GM19438 (cell line): ENCODE data around the gene UTF1.

Experiments used
- ATAC-seq: cut with Tn5 transposase; IDR thresholded peaks from one replicate; pipeline ENCODE4 v1.9.1; 2021; ENCODE audit warnings: low read depth; ENCODE audit not compliant: unreplicated experiment

UTF1 gene

DNA sequence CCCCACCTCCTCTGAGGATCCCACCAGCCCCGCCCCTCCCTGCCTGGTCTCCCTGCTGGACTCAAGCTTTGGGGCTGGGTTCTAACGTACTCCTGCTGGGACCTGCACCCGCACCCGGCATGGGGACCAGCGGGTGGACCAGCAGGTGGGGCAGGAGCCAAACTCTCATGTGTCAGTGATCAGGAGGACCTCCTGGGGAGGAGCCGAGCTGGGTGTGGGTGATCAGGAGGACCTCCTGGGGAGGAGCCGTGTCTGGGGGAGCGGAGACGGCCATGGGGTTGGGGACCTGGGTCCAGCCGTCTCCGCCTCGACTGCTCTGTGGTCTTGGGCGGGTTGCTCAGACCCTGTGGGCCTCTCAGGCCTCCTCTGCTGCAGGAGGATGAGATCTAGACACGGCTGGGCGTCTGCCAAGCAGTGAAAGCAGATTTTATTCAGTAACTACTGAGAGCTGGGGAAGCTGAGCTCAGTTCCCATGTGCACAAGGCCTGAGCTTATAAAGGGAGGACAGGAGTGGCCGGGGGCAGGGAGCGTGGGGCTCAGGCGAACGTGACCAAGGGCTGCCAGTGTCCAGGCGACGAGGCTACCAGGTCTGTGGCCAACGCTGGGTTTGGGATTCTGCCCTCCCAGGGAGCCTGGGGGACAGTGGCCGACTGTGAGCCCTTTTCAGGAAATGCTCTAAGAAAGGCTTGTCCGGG, 33.6 kb upstream of the UTF1 start:
- no peak for ATAC-seq

DNA sequence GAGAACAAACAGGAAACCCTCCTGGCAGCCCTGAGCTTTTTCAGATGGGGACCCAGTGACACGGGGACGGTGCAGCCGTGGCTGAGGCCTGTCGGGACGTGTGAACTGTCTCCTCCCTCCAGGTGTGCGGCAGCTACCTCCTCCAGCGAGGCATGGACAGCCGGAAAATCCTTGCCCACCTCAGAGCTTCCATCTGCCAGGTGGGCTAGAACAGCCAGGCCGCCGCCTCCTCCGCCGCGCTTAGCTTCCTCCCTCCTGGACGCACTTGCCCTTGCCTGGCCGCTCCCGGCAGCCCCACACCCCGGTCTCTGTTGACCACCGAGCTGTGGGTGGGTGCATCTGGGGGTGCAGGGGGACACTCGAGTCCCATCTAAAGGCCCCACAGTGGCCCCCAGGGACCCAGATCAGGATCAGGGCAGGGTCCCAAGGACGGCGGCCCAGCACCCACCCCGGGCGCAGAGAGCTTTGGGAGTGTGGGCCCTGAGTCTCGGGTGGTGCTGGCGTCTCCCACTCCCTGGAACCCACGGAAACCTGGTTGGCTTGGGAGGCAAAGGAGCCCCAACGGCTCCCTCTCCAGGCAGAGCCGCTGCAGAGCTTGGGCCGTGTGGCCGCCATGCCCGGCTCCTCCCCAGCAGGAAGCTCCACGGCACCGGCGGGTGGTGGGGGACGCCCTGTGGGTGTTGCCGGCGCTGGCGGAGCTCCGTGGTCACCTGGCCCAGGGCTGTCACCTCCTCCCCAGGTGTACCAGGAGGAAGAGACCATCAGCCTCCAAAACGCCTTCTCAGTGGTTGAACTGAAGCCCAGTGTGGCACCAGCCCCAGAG, 32.9 kb upstream of the UTF1 start:
- no peak for ATAC-seq

DNA sequence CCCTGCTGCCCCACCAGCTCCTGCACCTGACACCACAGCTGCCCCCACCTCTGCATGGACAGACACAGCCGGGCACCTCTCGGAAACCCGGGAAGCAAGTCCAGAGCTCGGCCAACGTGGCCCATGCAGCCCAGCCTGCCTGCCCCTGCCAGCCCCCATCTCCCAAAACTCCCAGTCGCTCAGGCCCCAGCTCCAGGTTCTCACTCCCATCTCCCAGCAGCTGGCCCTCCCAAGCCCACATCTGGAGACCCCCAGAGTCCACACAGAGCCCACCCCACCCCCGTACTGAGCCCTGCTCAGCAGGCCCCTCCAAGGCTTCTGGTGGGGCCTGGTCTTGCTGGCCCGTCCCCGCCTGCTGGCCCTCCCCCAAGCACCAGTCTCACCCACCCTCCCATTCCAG, 32.2 kb upstream of the UTF1 start:
- no peak for ATAC-seq

DNA sequence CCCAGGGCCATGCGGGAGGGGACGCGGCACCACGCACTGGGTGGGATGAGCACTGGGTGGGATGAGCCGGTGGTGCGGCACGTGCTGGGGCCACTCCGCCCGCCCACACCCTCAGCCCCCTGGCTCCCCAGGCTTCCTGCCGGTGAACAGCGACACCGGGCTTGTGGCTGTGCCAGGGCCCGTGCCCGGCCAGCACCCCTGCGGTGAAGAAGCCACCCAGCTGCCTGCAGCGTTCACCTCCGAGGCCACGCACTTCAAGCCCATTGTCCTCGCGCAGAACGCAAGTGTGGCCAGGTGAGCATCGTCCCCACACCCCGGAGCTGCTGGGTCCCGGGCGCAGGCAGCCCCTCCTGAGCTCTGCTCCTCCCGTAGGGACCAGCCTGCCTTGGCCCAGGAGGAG, 31.8 kb upstream of the UTF1 start:
- ATAC-seq = no peak

DNA sequence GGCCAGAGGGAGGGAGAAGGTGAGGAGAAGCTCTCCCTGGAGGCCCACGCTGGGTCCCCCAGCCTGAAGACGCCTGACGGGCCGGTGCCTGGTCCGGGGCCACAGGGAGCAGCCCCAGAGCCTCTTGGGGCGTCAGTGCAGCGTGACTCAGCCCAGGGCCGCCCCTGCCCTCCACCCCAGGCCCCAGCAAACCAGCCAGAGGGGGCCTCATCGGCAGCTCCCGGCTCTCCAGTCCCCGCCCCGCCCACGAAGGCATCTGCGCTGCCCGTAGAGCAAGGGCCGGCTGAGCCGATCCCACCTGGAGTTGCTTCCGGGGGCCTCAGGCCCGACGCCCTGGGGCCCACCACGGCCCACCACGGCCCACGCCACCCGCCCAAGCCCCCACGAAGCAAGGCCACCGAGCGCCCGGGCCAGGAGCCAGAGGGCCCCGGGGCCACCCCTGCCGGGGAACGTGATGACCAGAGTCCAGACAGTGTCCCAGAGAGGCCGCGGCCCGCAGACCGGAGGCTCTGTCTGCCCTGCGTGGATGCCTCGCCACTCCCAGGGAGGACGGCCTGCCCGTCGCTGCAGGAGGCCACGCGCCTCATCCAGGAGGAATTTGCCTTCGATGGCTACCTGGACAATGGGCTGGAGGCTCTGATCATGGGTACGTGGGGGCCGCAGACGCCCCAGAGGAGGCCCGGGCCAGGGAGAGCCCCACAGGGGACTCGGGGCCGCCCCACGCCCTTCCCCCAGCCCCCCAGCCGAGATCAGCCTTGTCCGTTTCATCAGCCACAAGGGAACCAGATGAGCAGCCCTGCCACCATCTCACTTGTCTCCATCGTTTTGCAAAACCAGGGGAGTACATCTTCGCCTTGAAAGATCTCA, 31.2 kb upstream of the UTF1 start:
- no peak for ATAC-seq

DNA sequence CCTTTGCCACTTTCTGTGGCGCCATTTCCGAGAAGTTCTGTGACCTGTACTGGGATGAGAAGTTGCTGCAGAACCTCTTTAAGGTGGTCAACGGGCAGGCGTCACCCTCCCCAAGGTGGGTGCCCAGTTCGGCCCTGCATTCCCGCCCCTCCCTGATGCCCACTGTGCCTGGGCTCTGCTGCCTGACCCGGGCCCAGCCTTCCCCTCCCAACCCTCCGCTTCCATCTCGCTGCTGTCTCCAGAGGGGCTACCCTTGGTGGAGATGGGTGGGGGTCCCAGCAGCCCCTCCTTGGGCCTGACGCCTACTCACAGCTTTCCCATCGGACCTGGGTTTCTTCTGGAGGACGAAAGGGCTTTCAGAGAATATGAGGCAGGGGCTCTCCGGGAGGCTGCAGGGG, 30.5 kb upstream of the UTF1 start:
- no peak for ATAC-seq

DNA sequence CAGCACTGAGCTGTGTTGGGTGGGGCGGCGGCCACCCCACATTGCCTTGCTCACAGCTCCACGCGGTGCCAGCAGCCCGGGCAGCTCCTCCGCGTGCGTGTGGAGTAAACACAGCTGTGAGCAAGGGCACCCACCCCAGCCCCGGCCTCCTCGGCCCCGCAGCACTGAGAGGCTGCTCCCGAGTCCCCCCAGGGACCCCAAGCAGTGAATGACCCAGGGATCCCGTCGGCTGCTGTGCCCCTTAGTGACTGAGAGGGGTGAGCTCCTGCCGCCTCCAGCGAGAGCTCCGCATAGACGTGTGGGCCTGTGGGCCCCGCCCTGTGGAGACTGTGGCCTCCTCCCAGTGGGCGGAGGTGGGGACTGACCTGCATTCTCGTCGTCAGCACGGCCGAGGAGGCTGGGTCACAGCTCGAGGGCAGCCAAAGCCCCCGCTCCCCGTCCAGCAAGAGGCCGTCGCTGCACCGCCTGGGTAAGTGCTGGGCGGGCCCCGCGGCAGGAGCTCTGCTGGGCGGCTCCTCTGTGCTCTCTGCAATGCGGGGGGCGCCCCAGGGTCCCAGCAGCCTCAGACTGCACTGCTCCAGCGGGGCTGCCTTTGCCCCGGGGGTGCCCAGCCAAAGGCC, 29.9 kb upstream of the UTF1 start:
- ATAC-seq = no peak

DNA sequence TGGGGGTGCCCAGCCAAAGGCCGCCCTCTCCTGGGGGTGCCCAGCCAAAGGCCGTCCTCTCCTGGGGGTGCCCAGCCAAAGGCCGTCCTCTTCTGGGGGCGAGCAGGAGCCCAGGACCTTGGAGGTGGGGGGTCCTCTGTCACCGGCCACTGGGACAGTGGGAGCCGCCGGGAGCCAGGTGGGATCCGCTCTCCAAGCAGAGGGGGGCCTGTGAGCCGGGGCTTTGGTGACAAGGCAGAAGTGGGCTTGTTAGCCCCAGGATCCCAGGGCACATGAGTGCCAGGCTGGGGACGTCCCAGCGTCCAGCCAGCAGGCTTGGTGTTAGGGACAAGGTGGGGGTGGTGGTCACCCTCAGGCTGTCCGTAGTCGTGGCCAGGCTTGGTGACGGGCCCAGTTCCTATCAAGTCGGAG, 29.4 kb upstream of the UTF1 start:
- no peak for ATAC-seq

DNA sequence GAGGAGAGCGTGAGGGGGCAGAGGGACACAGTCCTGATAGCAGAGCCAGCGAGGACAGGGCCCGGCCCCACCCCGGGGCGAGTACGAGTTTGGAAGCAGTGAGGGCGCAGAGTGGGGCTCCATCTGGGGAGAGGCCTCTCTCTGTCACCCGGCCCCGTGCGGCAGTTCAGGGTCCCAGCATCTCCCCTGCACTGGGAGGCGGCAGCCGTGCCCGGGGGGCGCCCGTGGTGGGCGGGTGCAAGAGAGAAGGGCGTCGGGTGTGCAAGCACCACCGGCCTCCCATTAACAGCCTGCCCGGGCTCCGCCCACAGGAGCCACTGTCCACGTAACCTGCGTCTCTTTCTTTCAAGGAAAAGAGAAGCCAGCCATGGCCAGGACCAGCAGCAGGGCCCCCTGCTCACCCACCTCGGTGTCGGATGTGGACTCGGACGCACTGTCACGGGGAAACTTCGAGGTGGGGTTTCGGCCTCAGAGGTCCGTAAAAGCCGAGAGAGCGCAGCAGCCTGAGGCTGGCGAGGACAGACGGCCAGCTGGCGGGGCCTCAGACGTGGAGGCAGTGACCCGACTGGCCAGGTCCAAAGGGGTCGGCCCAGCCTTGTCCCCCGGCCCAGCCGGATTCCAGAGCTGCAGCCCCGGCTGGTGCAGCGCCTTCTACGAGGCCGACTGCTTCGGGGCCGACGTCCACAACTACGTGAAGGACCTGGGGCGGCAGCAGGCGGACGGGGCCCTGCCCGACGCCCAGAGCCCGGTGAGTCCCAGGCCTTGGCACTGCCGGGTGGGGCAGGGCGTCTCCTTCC, 28.7 kb upstream of the UTF1 start:
- ATAC-seq = no peak

DNA sequence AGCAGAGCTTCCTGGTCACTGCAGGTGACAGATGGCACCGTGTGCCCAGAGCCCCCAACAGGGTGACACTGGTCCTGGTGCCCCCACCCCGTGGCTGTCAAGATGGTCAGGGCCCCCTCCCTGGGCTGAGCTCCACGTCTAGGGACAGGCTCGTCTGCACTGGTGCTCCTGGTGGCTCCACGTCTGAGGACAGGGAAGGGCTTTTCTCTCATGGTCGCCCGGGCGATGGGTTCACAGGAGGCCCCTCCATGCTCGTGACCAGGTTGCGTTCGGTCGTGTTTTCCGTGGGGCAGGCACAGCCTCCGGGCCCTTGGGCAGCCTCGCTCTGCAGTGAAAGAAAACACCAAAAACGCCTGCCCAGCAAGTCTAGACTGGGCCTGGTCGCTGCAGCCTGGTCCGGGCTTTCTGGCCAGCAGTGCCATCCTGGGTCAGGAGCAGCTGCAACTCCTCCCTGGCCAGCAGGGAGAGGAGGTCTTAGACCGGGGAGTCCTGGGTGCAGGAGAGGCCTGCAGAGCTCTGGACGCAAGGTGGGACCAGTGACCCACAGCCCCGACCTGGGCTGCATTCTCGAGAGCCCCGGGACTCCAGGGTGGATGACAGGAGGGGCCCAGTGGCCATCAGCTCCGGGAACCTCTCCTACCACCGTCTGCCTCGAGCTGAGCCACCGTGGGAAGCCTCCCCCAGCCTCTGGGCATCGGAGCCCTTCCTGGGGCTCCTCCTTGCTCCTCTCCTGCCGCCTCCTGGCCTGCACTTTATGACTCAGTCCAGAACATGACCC, 27.9 kb upstream of the UTF1 start:
- no peak for ATAC-seq

DNA sequence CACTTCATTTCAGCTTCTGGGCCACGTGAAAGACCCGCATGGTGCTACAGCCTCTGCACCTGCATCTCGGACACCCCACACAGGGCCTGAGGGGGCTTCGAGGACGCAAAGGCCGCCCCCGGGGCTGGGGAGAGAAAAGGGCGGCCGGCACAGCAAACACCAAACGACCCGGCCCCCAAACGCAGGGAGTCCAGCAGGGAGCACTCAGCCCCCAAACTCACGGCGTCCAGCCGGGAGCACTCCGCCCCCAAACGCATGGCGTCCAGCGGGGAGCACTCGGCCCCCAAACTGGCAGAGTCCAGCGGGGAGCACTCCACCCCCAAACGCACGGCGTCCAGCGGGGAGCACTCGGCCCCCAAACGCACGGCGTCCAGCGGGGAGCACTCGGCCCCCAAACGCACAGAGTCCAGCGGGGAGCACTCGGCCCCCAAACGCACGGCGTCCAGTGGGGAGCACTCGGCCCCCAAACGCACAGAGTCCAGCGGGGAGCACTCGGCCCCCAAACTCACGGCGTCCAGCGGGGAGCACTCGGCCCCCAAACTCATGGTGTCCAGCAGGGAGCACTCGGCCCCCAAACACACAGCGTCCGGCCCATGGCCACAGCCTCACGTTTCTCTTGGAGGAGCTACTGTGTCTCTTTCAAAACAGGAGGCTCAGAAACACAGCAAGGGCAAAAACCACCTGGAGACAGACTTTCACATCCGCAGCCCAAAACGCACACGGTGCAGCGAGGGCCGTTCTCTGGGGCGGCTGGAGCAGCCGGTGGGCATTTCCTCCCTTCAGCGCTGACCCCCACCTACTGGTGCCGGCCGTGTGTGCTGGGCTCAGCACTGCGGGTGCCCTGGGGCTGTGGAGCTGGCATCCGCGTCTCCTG, 27.0 kb upstream of the UTF1 start:
- no peak for ATAC-seq

DNA sequence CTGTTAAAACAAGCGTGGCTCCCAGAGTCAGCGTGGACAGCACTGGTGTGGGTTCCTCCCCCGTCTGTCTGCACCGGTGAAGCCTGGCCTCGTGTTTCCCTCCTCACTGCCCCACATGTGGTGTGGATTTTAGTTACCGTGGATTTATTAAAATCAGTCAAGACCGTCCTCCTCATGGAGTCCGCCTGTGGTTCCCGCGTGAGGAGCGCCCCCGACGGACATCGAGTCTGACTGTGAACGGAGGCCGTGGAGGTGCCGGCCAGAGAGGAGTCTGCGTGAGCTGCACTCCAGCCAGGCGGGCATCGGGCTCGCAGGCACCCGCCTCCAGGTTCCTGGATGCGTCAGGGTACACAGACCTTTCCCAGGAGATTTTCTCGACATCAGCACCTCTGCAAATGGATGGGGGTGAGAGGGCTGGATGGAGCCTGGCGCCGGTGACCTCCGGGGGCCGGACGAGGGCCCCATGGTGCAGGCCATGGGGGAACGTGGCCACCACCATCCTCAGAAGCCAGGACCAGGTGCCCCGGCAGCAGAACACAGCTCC, 26.3 kb upstream of the UTF1 start:
- ATAC-seq = no peak

DNA sequence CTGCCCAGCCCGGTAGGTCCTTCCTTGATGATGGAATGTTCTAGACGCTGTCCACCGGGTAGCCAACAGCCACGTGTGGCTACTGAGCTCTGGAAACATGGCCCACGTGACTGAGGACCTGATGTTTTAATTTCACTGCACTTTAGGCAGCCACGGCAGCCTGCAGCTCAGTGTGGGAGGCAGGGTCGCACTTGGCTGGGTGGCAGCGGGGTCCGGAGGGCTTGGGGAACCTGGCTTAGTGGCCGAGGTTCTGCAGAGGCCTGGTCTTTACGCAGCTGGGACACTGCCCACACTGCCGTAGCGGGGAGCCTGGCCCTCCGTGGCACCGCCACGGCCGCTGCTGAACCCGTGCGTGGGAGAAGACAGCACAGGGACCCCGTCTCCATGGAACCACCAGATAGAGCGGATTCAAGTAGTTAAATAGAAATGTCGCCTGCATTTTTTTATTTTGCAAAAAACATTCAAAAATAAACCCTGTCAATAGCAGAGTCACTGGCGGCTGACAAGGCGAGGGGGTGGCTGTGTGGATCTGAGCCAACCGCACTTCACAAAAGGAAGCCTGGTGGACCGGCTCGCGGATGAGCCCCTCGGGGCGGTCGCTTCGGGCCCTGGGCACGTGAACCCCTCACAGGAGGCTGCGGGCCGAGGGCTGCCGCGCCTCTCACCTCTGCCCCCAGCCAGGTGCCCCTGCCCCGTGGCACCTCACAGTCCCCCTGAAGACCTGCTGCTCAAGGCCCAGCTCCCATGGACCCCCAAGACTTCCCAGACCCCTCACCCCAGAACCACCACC, 25.6 kb upstream of the UTF1 start:
- no peak for ATAC-seq

DNA sequence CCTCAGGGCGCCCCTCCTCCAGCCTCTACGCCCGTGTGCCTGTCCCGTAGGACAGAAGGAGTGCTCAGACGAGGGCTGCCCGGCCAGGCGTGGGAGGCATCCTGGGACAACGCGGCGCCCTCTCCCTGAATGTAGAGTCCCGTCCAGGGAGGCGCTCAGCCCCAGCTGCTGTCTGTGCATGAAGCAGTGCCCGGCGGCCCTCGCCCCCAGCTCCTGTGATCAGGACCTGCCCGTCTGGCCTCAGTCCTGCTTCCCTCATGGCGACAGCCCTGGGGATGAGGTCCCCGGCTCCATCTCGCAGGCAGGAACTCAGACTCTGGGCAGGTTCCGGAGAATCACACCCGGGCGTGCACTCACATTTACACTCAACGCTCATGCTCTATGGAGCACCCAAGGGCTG, 24.9 kb upstream of the UTF1 start:
- no peak for ATAC-seq

DNA sequence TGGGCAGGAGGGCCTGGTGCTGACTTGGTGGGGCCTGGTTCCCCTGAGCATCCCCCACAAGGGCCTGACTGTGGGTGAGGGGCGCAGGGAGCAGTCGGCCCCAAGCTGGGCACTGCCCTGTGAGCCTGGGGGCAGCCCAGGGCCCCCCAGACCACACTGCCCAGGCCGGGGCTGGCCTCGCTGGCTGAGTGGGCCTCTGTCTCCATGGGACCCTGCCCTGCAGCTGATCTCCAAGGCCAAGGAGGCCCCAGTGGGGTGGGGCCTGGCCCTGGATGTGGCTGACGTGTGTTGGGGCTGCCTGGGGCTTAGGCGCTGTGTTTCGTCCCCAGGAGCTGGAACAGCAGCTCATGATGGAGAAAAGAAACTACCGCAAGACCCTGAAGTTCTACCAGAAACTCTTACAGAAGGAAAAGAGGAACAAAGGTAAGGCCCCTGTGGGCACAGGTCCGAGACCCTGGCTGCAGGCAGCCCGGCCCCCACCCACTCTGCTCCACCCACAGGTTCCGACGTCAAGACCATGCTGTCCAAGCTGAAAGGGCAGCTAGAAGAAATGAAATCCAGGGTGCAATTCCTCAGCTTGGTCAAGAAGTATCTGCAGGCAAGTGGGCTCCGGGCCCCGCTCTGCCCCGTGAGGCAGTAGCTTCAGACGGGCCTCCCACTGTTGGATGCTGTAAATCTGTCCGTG, 23.5 kb upstream of the UTF1 start:
- no peak for ATAC-seq

DNA sequence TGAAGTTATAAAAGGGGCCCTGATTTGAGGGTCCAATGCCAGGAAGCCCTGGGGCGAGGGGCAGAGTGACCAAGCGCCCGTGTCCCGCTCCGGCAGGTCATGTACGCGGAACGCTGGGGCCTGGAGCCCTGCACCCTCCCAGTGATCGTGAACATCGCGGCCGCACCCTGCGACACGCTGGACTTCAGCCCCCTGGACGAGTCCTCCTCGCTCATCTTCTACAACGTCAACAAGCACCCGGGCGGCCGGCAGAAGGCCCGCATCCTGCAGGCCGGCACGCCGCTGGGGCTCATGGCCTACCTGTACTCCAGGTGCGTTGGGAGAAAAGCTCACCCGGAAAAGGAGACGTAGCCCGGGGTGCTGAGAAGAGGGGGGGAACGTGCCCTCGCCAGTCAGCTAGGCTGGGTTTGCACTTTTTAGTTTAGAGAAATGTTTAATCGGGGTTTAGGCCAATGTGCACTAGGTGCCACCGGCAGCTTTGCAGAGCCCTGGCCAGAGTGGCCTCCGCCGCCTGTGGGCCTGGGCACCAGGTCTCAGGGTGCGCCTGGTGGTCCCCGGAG, 22.9 kb upstream of the UTF1 start:
- ATAC-seq = no peak
